Measurements from ENCODE around the gene BOLA3. TPM values are rescaled to one million over a fixed set of nuclear protein-coding genes. Genes with fewer than 3 reads are reported as not detected.

BOLA3 gene, protein sequence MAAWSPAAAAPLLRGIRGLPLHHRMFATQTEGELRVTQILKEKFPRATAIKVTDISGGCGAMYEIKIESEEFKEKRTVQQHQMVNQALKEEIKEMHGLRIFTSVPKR
- total RNA-seq (100 to 1,000 TPM in 1 of 9 donors, 10 to 100 TPM in 8; 52.2 to 165 (median 65.3) TPM), polyA plus RNA-seq (100 to 1,000 TPM in 1 of 2 donors, 10 to 100 TPM in 1; 56.0 to 242 TPM)
- long read RNA-seq, donor 1, transcript BOLA3-205 (2 exons, 2,982 nt) = minor isoform, 7 of 68 reads
- long read RNA-seq, donor 1, transcript BOLA3-202 (4 exons, 639 nt) = major isoform, 36 of 68 reads
- long read RNA-seq, donor 1, transcript BOLA3-204 (3 exons, 667 nt) = minor isoform, 6 of 68 reads
- long read RNA-seq, donor 1, transcript BOLA3-201 (3 exons, 444 nt) = minor isoform, 16 of 68 reads
- long read RNA-seq, donor 1, partial matches to known transcripts = 0 of 68 reads
- long read RNA-seq, donor 1, other reads (novel, unspliced or antisense) = 3 of 68 reads
- long read RNA-seq, donor 2, transcript BOLA3-201 (3 exons, 444 nt) = minor isoform, 5 of 32 reads
- long read RNA-seq, donor 2, transcript BOLA3-202 (4 exons, 639 nt) = major isoform, 17 of 32 reads
- long read RNA-seq, donor 2, partial matches to known transcripts = 3 of 32 reads
- long read RNA-seq, donor 2, other reads (novel, unspliced or antisense) = 1 of 32 reads
- long read RNA-seq, donor 3, transcript BOLA3-205 (2 exons, 2,982 nt) = minor isoform, 5 of 51 reads
- long read RNA-seq, donor 3, transcript BOLA3-201 (3 exons, 444 nt) = minor isoform, 13 of 51 reads
- long read RNA-seq, donor 3, transcript BOLA3-202 (4 exons, 639 nt) = major isoform, 26 of 51 reads
- long read RNA-seq, donor 3, partial matches to known transcripts = 1 of 51 reads
- long read RNA-seq, donor 3, other reads (novel, unspliced or antisense) = 2 of 51 reads

DNA sequence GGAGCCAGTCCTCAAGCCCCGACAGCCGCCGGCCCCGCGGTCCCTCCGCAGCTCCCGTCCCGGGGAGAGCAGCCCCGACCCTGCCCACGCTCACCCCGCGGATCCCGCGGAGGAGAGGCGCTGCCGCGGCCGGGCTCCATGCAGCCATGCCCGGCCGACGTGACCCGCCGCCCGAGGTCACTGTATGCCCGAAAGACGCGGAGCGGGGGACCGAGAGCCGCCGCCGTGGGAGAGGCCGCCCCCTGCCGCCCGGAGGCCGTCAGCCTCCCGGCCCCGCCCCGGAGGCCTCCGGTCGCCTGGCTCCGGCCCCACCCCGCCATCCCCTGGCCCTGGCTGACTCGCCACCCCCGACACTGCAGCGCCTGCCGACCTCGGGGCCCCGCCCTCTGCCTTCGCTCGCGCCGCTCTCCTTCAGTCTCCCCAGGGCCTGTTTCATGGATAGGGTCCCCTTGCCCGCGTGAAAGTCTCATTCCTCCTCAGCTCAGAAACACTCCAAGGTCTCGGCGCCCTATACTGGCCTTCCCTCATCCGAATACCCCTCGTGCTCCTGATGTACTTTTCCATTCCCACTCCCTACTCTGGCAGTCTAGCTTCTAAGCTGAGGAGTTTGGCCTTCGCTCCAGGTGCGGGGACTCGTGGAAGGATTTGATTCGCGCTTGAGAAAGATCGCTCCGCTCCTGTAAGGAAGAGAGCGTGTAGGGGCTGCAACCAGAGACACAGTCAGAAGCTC is at the start of gene BOLA3:
Gene BOLA3, minus strand, starts transcription at position 186 of the 730 bp plus-strand sequence. Its CDS starts 38 bp downstream, at position 148.
- Histone ChIP-seq H3K4me1 (peaks cover 3 to 25% (median 16%) of the 10 kb centered on the region in 12 donors), H3K9me3 (no peaks in the 10 kb centered on the region), H3K27me3 (no peaks in the 10 kb centered on the region), H3K36me3 (peaks cover 0 to 39% (median 23%) of the 10 kb centered on the region in 9 donors), H3K27ac (peak within 1 kb of the TSS in 11 of 12 donors; percentile 62 to 81 (median 74)), H3K4me3 (peak within 1 kb of the TSS; percentile 66 to 99 (median 88))
- intact Hi-C loops (cut with DNase I) = loop anchor here in 5 of 10 donors (2.0 to 10.0 kb wide), 4 partner anchors 31 to 323 kb away; partner anchors contain the start of genes DGUOK (in 4 of the 5), STAMBP (in 2 of the 5) and MOB1A (in 1 of the 5)
- ATAC-seq (peak; percentile 76 to 99 (median 97)), DNase-seq (peak; percentile 89 to 94 (median 90))
- WGBS, 4 donors = 2 to 8% (median 4%) methylated on average over 28 to 67 of the region's 67 CpGs
- peak in 1 of 2 donors; percentile 58 for TF ChIP-seq POLR2A (IDR thresholded peaks at IDR 0.05)
- TF ChIP-seq, protein P1, sequence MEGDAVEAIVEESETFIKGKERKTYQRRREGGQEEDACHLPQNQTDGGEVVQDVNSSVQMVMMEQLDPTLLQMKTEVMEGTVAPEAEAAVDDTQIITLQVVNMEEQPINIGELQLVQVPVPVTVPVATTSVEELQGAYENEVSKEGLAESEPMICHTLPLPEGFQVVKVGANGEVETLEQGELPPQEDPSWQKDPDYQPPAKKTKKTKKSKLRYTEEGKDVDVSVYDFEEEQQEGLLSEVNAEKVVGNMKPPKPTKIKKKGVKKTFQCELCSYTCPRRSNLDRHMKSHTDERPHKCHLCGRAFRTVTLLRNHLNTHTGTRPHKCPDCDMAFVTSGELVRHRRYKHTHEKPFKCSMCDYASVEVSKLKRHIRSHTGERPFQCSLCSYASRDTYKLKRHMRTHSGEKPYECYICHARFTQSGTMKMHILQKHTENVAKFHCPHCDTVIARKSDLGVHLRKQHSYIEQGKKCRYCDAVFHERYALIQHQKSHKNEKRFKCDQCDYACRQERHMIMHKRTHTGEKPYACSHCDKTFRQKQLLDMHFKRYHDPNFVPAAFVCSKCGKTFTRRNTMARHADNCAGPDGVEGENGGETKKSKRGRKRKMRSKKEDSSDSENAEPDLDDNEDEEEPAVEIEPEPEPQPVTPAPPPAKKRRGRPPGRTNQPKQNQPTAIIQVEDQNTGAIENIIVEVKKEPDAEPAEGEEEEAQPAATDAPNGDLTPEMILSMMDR (IDR thresholded peaks at IDR 0.05) = peak; percentile 59 to 95 (median 82)

DNA sequence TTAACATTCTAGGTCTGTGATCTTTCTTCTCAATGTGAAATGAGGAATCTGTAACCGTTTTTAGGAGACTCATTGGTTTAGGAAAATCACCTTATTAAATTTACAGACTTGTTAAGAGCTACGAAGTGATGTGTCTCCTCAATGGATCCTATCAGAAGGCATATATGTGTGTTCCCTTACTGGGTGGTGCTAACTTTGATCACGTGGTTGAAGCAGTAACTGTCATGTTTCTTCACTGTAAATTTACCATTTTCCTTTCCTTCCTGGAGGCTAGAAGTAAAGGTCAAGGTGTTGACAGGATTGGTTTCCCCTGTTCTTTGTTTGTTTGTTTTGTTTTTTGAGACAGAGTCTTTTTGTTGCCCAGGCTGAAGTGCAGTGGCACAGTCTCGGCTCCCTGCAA is 49.3 kb upstream of the BOLA3 start:
- H3K4me1 ChIP-seq = peaks cover 0 to 36% (median 19%) of the 10 kb centered on the region in 12 donors
- no peak for ATAC-seq
- no peak overlapping the region for H3K27ac ChIP-seq
- 83 to 86% (median 84%) methylated on average over 4 of the region's 4 CpGs for WGBS, 4 donors
- H3K4me3 ChIP-seq = no peak overlapping the region
- TF ChIP-seq, protein P1 (IDR thresholded peaks at IDR 0.05) = no peak
- no peak for TF ChIP-seq POLR2A (IDR thresholded peaks at IDR 0.05)
- intact Hi-C loops (cut with DNase I) = no loop called here
- DNase-seq = no peak
- H3K9me3 ChIP-seq = no peaks in the 10 kb centered on the region
- no peaks in the 10 kb centered on the region for H3K27me3 ChIP-seq
- no peaks in the 10 kb centered on the region for H3K36me3 ChIP-seq

DNA sequence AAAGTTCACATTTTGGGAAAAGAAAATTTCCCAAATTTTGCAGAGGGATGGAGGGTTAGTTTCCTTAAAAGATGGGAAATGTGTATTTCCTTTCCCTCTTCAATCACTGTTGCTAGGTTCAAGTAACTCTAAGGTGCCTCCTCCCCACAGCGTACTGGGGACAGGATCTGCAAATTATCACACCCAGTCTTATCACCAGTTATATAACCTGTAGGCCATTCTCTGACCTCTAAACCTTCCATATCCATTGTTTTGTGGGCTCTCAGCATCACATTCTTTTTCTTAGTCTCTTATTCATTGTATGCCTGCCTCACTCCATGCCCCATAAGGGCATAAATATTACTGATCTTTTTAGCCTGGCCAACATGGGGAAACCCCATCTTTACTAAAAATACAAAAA is 47.1 kb upstream of the BOLA3 start:
- no peak for TF ChIP-seq POLR2A (IDR thresholded peaks at IDR 0.05)
- TF ChIP-seq, protein P1 (IDR thresholded peaks at IDR 0.05) = no peak
- no peak overlapping the region for H3K4me3 ChIP-seq
- H3K9me3 ChIP-seq = no peaks in the 10 kb centered on the region
- H3K4me1 ChIP-seq = peaks cover 0 to 15% (median 5%) of the 10 kb centered on the region in 12 donors
- DNase-seq = no peak
- no peaks in the 10 kb centered on the region for H3K27me3 ChIP-seq
- H3K27ac ChIP-seq = no peak overlapping the region
- ATAC-seq = no peak
- H3K36me3 ChIP-seq = no peaks in the 10 kb centered on the region
- intact Hi-C loops (cut with DNase I) = no loop called here
- 70 to 88% (median 79%) methylated on average over 1 of the region's 1 CpG for WGBS, 4 donors
